Ectodermal cell (in vitro differentiated cells): Measurements from ENCODE around the gene RAB10.

ENCODE experiments used
- H3K27ac ChIP-seq: 2 replicates; pipeline ENCODE4 v1.7.0; 2013; ENCODE audit warnings: mild to moderate bottlenecking, low read depth, low read length; ENCODE audit not compliant: insufficient read depth, poor library complexity, severe bottlenecking
- H3K27me3 ChIP-seq: 2 replicates; pipeline ENCODE4 v1.7.0; 2013; ENCODE audit warnings: mild to moderate bottlenecking, low read length; ENCODE audit not compliant: insufficient read depth, control insufficient read depth, poor library complexity, severe bottlenecking
- H3K36me3 ChIP-seq: one replicate; pipeline ENCODE4 v1.7.0; 2013; ENCODE audit warnings: low read length; ENCODE audit not compliant: control insufficient read depth, insufficient read depth
- H3K4me1 ChIP-seq: one replicate; pipeline ENCODE4 v1.7.0; 2013; ENCODE audit warnings: low read length; ENCODE audit not compliant: control insufficient read depth, insufficient read depth
- H3K4me3 ChIP-seq: 2 replicates; pipeline ENCODE4 v1.7.0; 2013; ENCODE audit warnings: low read depth, low read length, control low read depth; ENCODE audit not compliant: insufficient read depth
- H3K9me3 ChIP-seq: 2 replicates; pipeline ENCODE4 v1.7.0; 2013; ENCODE audit warnings: mild to moderate bottlenecking, low read length, moderate library complexity; ENCODE audit not compliant: control insufficient read depth
- WGBS, 2 experiments: methylation state at CpG; one replicate each; pipeline ENCODE4 v1.1.7; 2013; ENCODE audit warnings: missing lambda C conversion rate in 2 of 2; 5-methylcytosine and 5-hydroxymethylcytosine counted together

The RAB10 gene

GRCh38 chr2:26000561-26001082, 33.3 kb upstream of the RAB10 start:
- H3K4me1 ChIP-seq: no peaks in the 10 kb centered on the region
- H3K9me3 ChIP-seq: no peaks in the 10 kb centered on the region
- WGBS, 2 experiments: 78 to 85% methylated on average over 5 of the region's 5 CpGs
- no peaks in the 10 kb centered on the region for H3K27me3 ChIP-seq
- H3K4me3 ChIP-seq: no peak overlapping the region
- no peak overlapping the region for H3K27ac ChIP-seq
- no peaks in the 10 kb centered on the region for H3K36me3 ChIP-seq

GRCh38 chr2:26001743-26002351, 32.0 kb upstream of the RAB10 start:
- no peak overlapping the region for H3K27ac ChIP-seq
- H3K4me1 ChIP-seq: no peaks in the 10 kb centered on the region
- 80 to 81% methylated on average over 4 of the region's 4 CpGs for WGBS, 2 experiments

GRCh38 chr2:26002632-26003310, 31.1 kb upstream of the RAB10 start:
- 90 to 93% methylated on average over 9 of the region's 9 CpGs for WGBS, 2 experiments
- Histone ChIP-seq H3K4me3 (no peak overlapping the region), H3K9me3 (no peaks in the 10 kb centered on the region), H3K27me3 (no peaks in the 10 kb centered on the region), H3K36me3 (no peaks in the 10 kb centered on the region), H3K27ac (no peak overlapping the region), H3K4me1 (no peaks in the 10 kb centered on the region)

More at GRCh38 chr2:26001743-26002351, 32.0 kb upstream of the RAB10 start:
- H3K4me3 ChIP-seq: no peak overlapping the region
- H3K27me3 ChIP-seq: no peaks in the 10 kb centered on the region
- no peaks in the 10 kb centered on the region for H3K9me3 ChIP-seq
- no peaks in the 10 kb centered on the region for H3K36me3 ChIP-seq

GRCh38 chr2:26008095-26008494, 25.8 kb upstream of the RAB10 start:
- WGBS, 2 experiments: 97 to 98% methylated on average over 1 of the region's 1 CpG
- H3K27me3 ChIP-seq: no peaks in the 10 kb centered on the region
- H3K4me1 ChIP-seq: peaks cover 20% of the 10 kb centered on the region
- no peak overlapping the region for H3K27ac ChIP-seq
- no peaks in the 10 kb centered on the region for H3K36me3 ChIP-seq
- H3K9me3 ChIP-seq: no peaks in the 10 kb centered on the region
- H3K4me3 ChIP-seq: no peak overlapping the region

GRCh38 chr2:26008851-26009566, 24.9 kb upstream of the RAB10 start:
- H3K27ac ChIP-seq: no peak overlapping the region
- no peaks in the 10 kb centered on the region for H3K27me3 ChIP-seq
- WGBS, 2 experiments: 91 to 93% methylated on average over 2 of the region's 2 CpGs
- H3K4me1 ChIP-seq: peaks cover 20% of the 10 kb centered on the region
- no peak overlapping the region for H3K4me3 ChIP-seq
- H3K9me3 ChIP-seq: no peaks in the 10 kb centered on the region
- H3K36me3 ChIP-seq: no peaks in the 10 kb centered on the region

GRCh38 chr2:26009567-26009963, 24.3 kb upstream of the RAB10 start:
- Histone ChIP-seq H3K36me3 (no peaks in the 10 kb centered on the region), H3K9me3 (no peaks in the 10 kb centered on the region), H3K4me3 (no peak overlapping the region), H3K27ac (no peak overlapping the region), H3K27me3 (no peaks in the 10 kb centered on the region), H3K4me1 (peaks cover 20% of the 10 kb centered on the region)
- 86 to 91% methylated on average over 2 of the region's 2 CpGs for WGBS, 2 experiments

GRCh38 chr2:26010943-26011342, 22.9 kb upstream of the RAB10 start:
- no peaks in the 10 kb centered on the region for H3K27me3 ChIP-seq
- WGBS, 2 experiments: 87 to 93% methylated on average over 2 of the region's 3 CpGs
- no peak overlapping the region for H3K27ac ChIP-seq
- H3K36me3 ChIP-seq: no peaks in the 10 kb centered on the region
- no peaks in the 10 kb centered on the region for H3K9me3 ChIP-seq
- H3K4me3 ChIP-seq: no peak overlapping the region
- peaks cover 20% of the 10 kb centered on the region for H3K4me1 ChIP-seq

GRCh38 chr2:26011609-26011989, 22.3 kb upstream of the RAB10 start:
- Histone ChIP-seq H3K36me3 (no peaks in the 10 kb centered on the region), H3K27ac (peak overlapping the region; percentile 80), H3K27me3 (no peaks in the 10 kb centered on the region), H3K9me3 (no peaks in the 10 kb centered on the region), H3K4me1 (peaks cover 20% of the 10 kb centered on the region), H3K4me3 (no peak overlapping the region)
- WGBS, 2 experiments: 58 to 59% methylated on average over 6 of the region's 6 CpGs

GRCh38 chr2:26011990-26012856, 21.7 kb upstream of the RAB10 start:
- Histone ChIP-seq H3K4me1 (peaks cover 20% of the 10 kb centered on the region), H3K4me3 (no peak overlapping the region), H3K27ac (peak overlapping the region; percentile 80), H3K9me3 (no peaks in the 10 kb centered on the region), H3K27me3 (no peaks in the 10 kb centered on the region), H3K36me3 (no peaks in the 10 kb centered on the region)
- WGBS, 2 experiments: 55 to 59% methylated on average over 14 of the region's 14 CpGs
